HepG2 (cell line): Measurements from ENCODE around the gene ARHGEF16.

ENCODE experiments used
- ATF3 ChIP-seq: sonication (generic); formaldehyde crosslinking; IDR thresholded peaks from 2 replicates; pipeline ENCODE4 v1.4.0; 2020; ENCODE audit warnings: missing genetic modification reagents
- BCLAF1 ChIP-seq: fragments of 450-650 bp; IDR thresholded peaks from 2 replicates; pipeline ENCODE4 v1.6.1; 2017; ENCODE audit warnings: mild to moderate bottlenecking
- HDAC6 ChIP-seq: fragments of 200-600 bp; sonication (generic); IDR thresholded peaks from 2 replicates; pipeline ENCODE4 v1.7.0; 2017; ENCODE audit warnings: mild to moderate bottlenecking, antibody characterized with exemption, low read length, low read depth
- KDM5A ChIP-seq: fragments of 200-600 bp; sonication (generic); IDR thresholded peaks from 2 replicates; pipeline ENCODE4 v1.7.0; 2018; ENCODE audit warnings: antibody characterized with exemption, mild to moderate bottlenecking, low read length, borderline replicate concordance
- NKX3-1 ChIP-seq: sonication (generic); formaldehyde crosslinking; IDR thresholded peaks from 2 replicates; pipeline ENCODE4 v1.5.0; 2020; ENCODE audit warnings: missing genetic modification reagents
- SMC3 ChIP-seq: IDR thresholded peaks from 2 replicates; pipeline ENCODE4 v1.6.1; 2011; ENCODE audit warnings: low read length, improper control_type of control experiment
- TFAP4 ChIP-seq: sonication (generic); IDR thresholded peaks from 2 replicates; pipeline ENCODE4 v1.6.1; 2016; ENCODE audit warnings: low read depth, borderline replicate concordance
- ZBTB4 ChIP-seq: sonication (generic); formaldehyde crosslinking; IDR thresholded peaks from 2 replicates; pipeline ENCODE4 v1.4.0; 2020; ENCODE audit warnings: missing genetic modification reagents, mild to moderate bottlenecking, borderline replicate concordance
- ZBTB44 ChIP-seq: sonication (generic); formaldehyde crosslinking; IDR thresholded peaks from 2 replicates; pipeline ENCODE4 v1.4.0; 2020; ENCODE audit warnings: missing genetic modification reagents
- ZFP41 ChIP-seq: sonication (generic); formaldehyde crosslinking; IDR thresholded peaks from 2 replicates; pipeline ENCODE4 v1.4.0; 2020; ENCODE audit warnings: mild to moderate bottlenecking, missing genetic modification reagents, borderline replicate concordance
- ZNF24 ChIP-seq: fragments of 450-650 bp; IDR thresholded peaks from 2 replicates; pipeline ENCODE4 v1.6.1; 2017; ENCODE audit warnings: antibody characterized with exemption, mild to moderate bottlenecking
- ZSCAN20 ChIP-seq: sonication (generic); formaldehyde crosslinking; IDR thresholded peaks from 2 replicates; pipeline ENCODE4 v1.4.0; 2020; ENCODE audit warnings: missing genetic modification reagents, mild to moderate bottlenecking, borderline replicate concordance
- TF ChIP-seq, protein P1 (sequence below), 2 experiments: fragments of 450-650 bp in 1 of 2; sonication (generic) in 1 of 2; formaldehyde crosslinking; IDR thresholded peaks; 2 replicates each; pipeline versions ENCODE4 v1.5.0 to v1.8.0; 2020 to 2022; ENCODE audit warnings: mild to moderate bottlenecking in 1 of 2, missing genetic modification reagents in 1 of 2
- TF ChIP-seq, protein P2 (sequence below): sonication (generic); formaldehyde crosslinking; IDR thresholded peaks from 2 replicates; pipeline ENCODE4 v1.4.0; 2020; ENCODE audit warnings: missing genetic modification reagents, borderline replicate concordance

DNA sequence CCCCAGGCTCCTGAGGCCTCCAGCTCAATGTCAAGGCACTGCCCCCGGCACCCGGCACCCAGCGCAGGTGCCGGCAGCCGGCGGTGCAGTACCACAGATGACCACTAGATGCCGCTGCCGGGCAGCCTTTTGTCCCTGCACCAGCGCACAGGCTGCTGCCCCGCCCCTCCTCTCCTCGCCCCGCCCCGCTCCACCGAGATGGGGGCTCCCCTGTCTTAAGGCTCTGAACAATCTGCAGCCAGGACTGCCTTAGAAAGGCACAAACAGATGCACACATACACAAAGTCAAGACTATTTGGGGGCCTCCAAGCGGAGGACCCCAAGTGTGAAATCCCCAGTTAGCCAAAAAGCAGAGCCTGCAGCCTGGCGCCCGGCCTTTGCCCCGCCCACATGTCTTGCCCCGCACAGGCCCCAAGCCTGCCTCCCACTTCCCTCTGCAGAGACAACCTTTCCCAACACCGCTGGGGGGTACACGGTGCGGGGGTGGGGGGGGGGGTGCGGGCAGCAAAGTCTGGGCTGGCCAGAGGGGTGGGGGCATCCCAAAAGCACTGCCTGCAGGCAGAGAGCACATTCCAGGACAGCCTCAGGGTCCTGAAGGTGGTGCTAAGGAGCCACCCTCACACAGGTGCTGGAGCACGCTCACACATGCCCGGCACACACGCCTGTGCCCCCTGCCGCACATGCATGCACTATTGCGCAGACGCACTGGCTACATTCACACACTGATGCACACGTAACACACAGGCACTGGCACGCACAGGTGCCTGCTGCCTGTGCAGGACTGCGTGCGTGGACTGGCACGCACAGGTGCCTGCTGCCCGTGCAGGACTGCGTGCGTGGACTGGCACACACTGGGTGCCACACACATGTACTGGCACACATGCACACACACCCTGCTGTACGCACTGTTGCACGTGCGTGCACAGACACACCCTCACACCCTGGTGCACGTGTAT is 37.1 kb downstream of the ARHGEF16 start:
- TF ChIP-seq KDM5A (no peak), ATF3 (CRISPR knock-in tag) (no peak), ZSCAN20 (no peak), TFAP4 (no peak), SMC3 (no peak), HDAC6 (no peak), ZNF24 (no peak), ZBTB44 (no peak), ZFP41 (CRISPR knock-in tag) (no peak), ZBTB4 (CRISPR knock-in tag) (no peak), BCLAF1 (no peak), NKX3-1 (CRISPR knock-in tag) (no peak)
- TF ChIP-seq, protein P1, sequence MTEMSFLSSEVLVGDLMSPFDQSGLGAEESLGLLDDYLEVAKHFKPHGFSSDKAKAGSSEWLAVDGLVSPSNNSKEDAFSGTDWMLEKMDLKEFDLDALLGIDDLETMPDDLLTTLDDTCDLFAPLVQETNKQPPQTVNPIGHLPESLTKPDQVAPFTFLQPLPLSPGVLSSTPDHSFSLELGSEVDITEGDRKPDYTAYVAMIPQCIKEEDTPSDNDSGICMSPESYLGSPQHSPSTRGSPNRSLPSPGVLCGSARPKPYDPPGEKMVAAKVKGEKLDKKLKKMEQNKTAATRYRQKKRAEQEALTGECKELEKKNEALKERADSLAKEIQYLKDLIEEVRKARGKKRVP (CRISPR knock-in tag; IDR thresholded peaks at IDR 0.05), result no peak
- TF ChIP-seq, protein P2, sequence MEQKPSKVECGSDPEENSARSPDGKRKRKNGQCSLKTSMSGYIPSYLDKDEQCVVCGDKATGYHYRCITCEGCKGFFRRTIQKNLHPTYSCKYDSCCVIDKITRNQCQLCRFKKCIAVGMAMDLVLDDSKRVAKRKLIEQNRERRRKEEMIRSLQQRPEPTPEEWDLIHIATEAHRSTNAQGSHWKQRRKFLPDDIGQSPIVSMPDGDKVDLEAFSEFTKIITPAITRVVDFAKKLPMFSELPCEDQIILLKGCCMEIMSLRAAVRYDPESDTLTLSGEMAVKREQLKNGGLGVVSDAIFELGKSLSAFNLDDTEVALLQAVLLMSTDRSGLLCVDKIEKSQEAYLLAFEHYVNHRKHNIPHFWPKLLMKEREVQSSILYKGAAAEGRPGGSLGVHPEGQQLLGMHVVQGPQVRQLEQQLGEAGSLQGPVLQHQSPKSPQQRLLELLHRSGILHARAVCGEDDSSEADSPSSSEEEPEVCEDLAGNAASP (CRISPR knock-in tag), result no peak
